H9 (cell line): ENCODE measurements around the gene SLC2A4RG. TPM values are rescaled to one million over a fixed set of nuclear protein-coding genes. Genes with fewer than 3 reads are reported as not detected.

Experiments used
- DNase-seq: peaks from one replicate; pipeline ENCODE4 v3.0.0-alpha.2; 2017
- H2AFZ ChIP-seq: one replicate; pipeline ENCODE4 v1.6.1; 2013; ENCODE audit warnings: mild to moderate bottlenecking, low read length, control low read depth, moderate library complexity
- H2AK5ac ChIP-seq: 2 replicates; pipeline ENCODE4 v1.6.1; 2013; ENCODE audit warnings: low read length, control low read depth, mixed read lengths; ENCODE audit not compliant: insufficient read length
- H2BK120ac ChIP-seq: one replicate; pipeline ENCODE4 v1.6.1; 2013; ENCODE audit warnings: low read depth, mild to moderate bottlenecking, low read length, control low read depth, inconsistent platforms; ENCODE audit not compliant: poor library complexity, severe bottlenecking
- H2BK12ac ChIP-seq: 2 replicates; pipeline ENCODE4 v1.6.1; 2013; ENCODE audit warnings: low read length, control low read depth, mixed read lengths, low read depth; ENCODE audit not compliant: insufficient read length
- H2BK15ac ChIP-seq: 2 replicates; pipeline ENCODE4 v1.6.1; 2013; ENCODE audit warnings: low read depth, low read length, control low read depth
- H2BK20ac ChIP-seq: one replicate; pipeline ENCODE4 v1.6.1; 2013; ENCODE audit warnings: low read depth, mild to moderate bottlenecking, low read length, control low read depth, inconsistent platforms; ENCODE audit not compliant: poor library complexity, severe bottlenecking
- H2BK5ac ChIP-seq: 2 replicates; pipeline ENCODE4 v1.6.1; 2013; ENCODE audit warnings: low read length, control low read depth, mixed read lengths; ENCODE audit not compliant: insufficient read length
- H3K14ac ChIP-seq: 2 replicates; pipeline ENCODE4 v1.6.1; 2013; ENCODE audit warnings: low read length, control low read depth; ENCODE audit not compliant: insufficient read depth
- H3K18ac ChIP-seq: 2 replicates; pipeline ENCODE4 v1.6.1; 2013; ENCODE audit warnings: low read depth, mild to moderate bottlenecking, mixed read lengths, low read length, control low read depth; ENCODE audit not compliant: insufficient read length
- H3K23ac ChIP-seq: 2 replicates; pipeline ENCODE4 v1.6.1; 2013; ENCODE audit warnings: low read length, control low read depth, mixed read lengths, low read depth; ENCODE audit not compliant: insufficient read length
- H3K23me2 ChIP-seq: 2 replicates; pipeline ENCODE4 v1.6.1; 2013; ENCODE audit warnings: low read depth, mild to moderate bottlenecking, mixed read lengths, low read length, control low read depth; ENCODE audit not compliant: insufficient read length, poor library complexity, severe bottlenecking
- H3K27ac ChIP-seq: 2 replicates; pipeline ENCODE4 v1.5.1; 2013; ENCODE audit warnings: low read length, control low read depth, mixed read lengths, low read depth; ENCODE audit not compliant: insufficient read length
- H3K27me3 ChIP-seq: 2 replicates; pipeline ENCODE4 v1.6.1; 2013; ENCODE audit warnings: low read length, control low read depth, inconsistent platforms; ENCODE audit not compliant: insufficient read depth
- H3K4ac ChIP-seq: 2 replicates; pipeline ENCODE4 v1.6.1; 2013; ENCODE audit warnings: low read depth, mild to moderate bottlenecking, control low read depth, inconsistent platforms, low read length, moderate library complexity
- H3K4me1 ChIP-seq: 2 replicates; pipeline ENCODE4 v1.6.1; 2013; ENCODE audit warnings: low read length, control low read depth, inconsistent platforms; ENCODE audit not compliant: insufficient read depth
- H3K4me2 ChIP-seq: 2 replicates; pipeline ENCODE4 v1.6.1; 2013; ENCODE audit warnings: low read length, control low read depth, mixed read lengths; ENCODE audit not compliant: insufficient read length, insufficient read depth
- H3K56ac ChIP-seq: 2 replicates; pipeline ENCODE4 v1.6.1; 2013; ENCODE audit warnings: low read depth, mild to moderate bottlenecking, mixed read lengths, low read length, control low read depth; ENCODE audit not compliant: insufficient read length
- H3K79me1 ChIP-seq: 2 replicates; pipeline ENCODE4 v1.6.1; 2013; ENCODE audit warnings: low read depth, mild to moderate bottlenecking, moderate library complexity, low read length, control low read depth, inconsistent platforms; ENCODE audit not compliant: insufficient read depth, poor library complexity, severe bottlenecking
- H3K79me2 ChIP-seq: 2 replicates; pipeline ENCODE4 v1.6.1; 2013; ENCODE audit warnings: low read length, control low read depth, inconsistent platforms; ENCODE audit not compliant: insufficient read depth
- H3K9ac ChIP-seq: 2 replicates; pipeline ENCODE4 v1.6.1; 2013; ENCODE audit warnings: low read length, control low read depth, mixed read lengths; ENCODE audit not compliant: insufficient read length; ENCODE audit errors: extremely low read depth
- H3K9me3 ChIP-seq: one replicate; pipeline ENCODE4 v1.6.1; 2013; ENCODE audit warnings: low read depth, low read length, inconsistent platforms; ENCODE audit not compliant: control insufficient read depth
- H3T11ph ChIP-seq: one replicate; pipeline ENCODE4 v1.6.1; 2013; ENCODE audit warnings: mild to moderate bottlenecking, low read length, control low read depth, inconsistent platforms
- H4K20me1 ChIP-seq: one replicate; pipeline ENCODE4 v1.6.1; 2013; ENCODE audit not compliant: control insufficient read depth, insufficient read length, insufficient read depth
- H4K5ac ChIP-seq: 2 replicates; pipeline ENCODE4 v1.6.1; 2013; ENCODE audit warnings: low read depth, mild to moderate bottlenecking, mixed read lengths, low read length, control low read depth; ENCODE audit not compliant: insufficient read length
- H4K8ac ChIP-seq: replicated peaks from 2 replicates; pipeline ENCODE4 v1.6.1; 2013; ENCODE audit warnings: low read length, control low read depth, mixed read lengths, low read depth; ENCODE audit not compliant: insufficient read length
- H4K91ac ChIP-seq: 2 replicates; pipeline ENCODE4 v1.6.1; 2013; ENCODE audit warnings: low read depth, mild to moderate bottlenecking, moderate library complexity, mixed read lengths, low read length, control low read depth; ENCODE audit not compliant: insufficient read length
- H3K27ac Mint-ChIP-seq, 3 experiments: 2 replicates in 2 of 3; 3 replicates in 1 of 3; pipeline ENCODE4 v1.8.0; 2020 to 2021; ENCODE audit warnings: mixed read lengths in 3 of 3, mild to moderate bottlenecking in 1 of 3, moderate library complexity in 1 of 3
- H3K27me3 Mint-ChIP-seq: 2 replicates; pipeline ENCODE4 v1.8.0; 2021; ENCODE audit warnings: low read depth, mild to moderate bottlenecking, moderate library complexity, mixed read lengths
- H3K36me3 Mint-ChIP-seq, 3 experiments: 2 replicates in 2 of 3; 3 replicates in 1 of 3; pipeline ENCODE4 v1.8.0; 2020 to 2021; ENCODE audit warnings: low read depth in 3 of 3, mixed read lengths in 3 of 3; ENCODE audit not compliant: insufficient read depth in 1 of 3
- H3K4me1 Mint-ChIP-seq, 2 experiments: 2 replicates each; pipeline ENCODE4 v1.8.0; 2020; ENCODE audit warnings: mixed read lengths in 2 of 2
- H3K4me3 Mint-ChIP-seq, 2 experiments: 2 replicates in 1 of 2; 3 replicates in 1 of 2; pipeline ENCODE4 v1.8.0; 2020 to 2021; ENCODE audit warnings: mild to moderate bottlenecking in 2 of 2, mixed read lengths in 2 of 2, moderate library complexity in 1 of 2
- H3K9me3 Mint-ChIP-seq, 2 experiments: 2 replicates in 1 of 2; 3 replicates in 1 of 2; pipeline ENCODE4 v1.8.0; 2020; ENCODE audit warnings: mild to moderate bottlenecking in 2 of 2, mixed read lengths in 2 of 2, moderate library complexity in 1 of 2
- WGBS: extraction: QIAGEN DNeasy Blood & Tissue Kit; methylation state at CpG from one replicate; pipeline ENCODE4 v1.1.7; 2013; ENCODE audit warnings: missing lambda C conversion rate, low lambda C conversion rate, mixed read lengths; ENCODE audit not compliant: insufficient read length; ENCODE audit errors: extremely low coverage; 5-methylcytosine and 5-hydroxymethylcytosine counted together
- total RNA-seq: library from RNA; stranded (reverse); gene quantifications from 2 replicates; pipeline ENCODE4 v1.2.1, GENCODE V29; 2021
- TF ChIP-seq, protein P1 (sequence below): fragments of 200-600 bp; sonication (generic); conservative IDR thresholded peaks from 3 replicates; pipeline ENCODE4 v1.8.0; 2021; ENCODE audit warnings: antibody characterized with exemption, mild to moderate bottlenecking

SLC2A4RG gene
- total RNA-seq, 1 experiment from 2014 or later: 43.9 TPM

DNA sequence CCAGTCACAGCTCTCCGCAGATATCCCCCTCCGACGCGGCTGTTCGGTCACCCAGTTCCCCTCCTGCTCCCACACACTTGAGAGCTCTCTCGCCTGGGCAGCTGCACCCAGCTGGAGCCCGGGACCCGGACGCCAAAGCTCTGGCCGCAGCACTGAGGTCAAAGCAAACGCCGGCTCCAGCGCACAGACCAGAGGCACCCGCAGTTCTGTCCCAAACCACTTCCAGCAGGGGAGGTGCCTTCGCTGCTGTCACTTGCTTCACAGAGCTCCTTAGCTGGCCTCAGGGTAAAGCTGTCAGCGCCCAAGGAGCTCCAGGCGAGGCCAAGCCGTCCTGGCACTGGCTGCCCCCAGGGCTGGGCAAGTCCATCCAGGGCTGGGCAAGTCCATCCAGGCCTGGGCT lies 27.9 kb downstream of the SLC2A4RG start:
- Histone ChIP-seq H3K4me1 (no peaks in the 10 kb centered on the region), H4K8ac (no peak overlapping the region), H2BK20ac (no peak overlapping the region), H3K27me3 (no peaks in the 10 kb centered on the region; the same call in 1 of the 2 replicates), H3K18ac (no peak overlapping the region), H4K20me1 (no peaks in the 10 kb centered on the region), H3K14ac (no peak overlapping the region), H2BK5ac (no peak overlapping the region), H3K56ac (no peak overlapping the region), H3K4ac (no peak overlapping the region), H3T11ph (no peak overlapping the region), H3K27ac (no peak overlapping the region), H3K4me2 (no peak overlapping the region), H3K79me1 (no peaks in the 10 kb centered on the region), H3K9ac (no peak overlapping the region), H2BK12ac (no peak overlapping the region), H3K79me2 (no peaks in the 10 kb centered on the region), H2BK120ac (no peak overlapping the region), H2BK15ac (no peak overlapping the region), H3K23ac (no peak overlapping the region), H3K23me2 (no peaks in the 10 kb centered on the region), H2AK5ac (no peak overlapping the region), H4K5ac (no peak overlapping the region), H4K91ac (no peak overlapping the region), H2AFZ (no peak overlapping the region), H3K9me3 (no peaks in the 10 kb centered on the region)
- Mint-ChIP-seq H3K36me3 (peaks cover 1 to 47% (median 31%) of the 10 kb centered on the region in 3 experiments; a peak in 5 of 7 replicates), H3K4me3 (no peak overlapping the region), H3K9me3 (no peaks in the 10 kb centered on the region), H3K27me3 (no peaks in the 10 kb centered on the region; the same call in 1 of the 2 replicates), H3K4me1 (no peaks in the 10 kb centered on the region), H3K27ac (no peak overlapping the region)
- WGBS: no CpG with 5 or more reads among the region's 18 CpGs
- DNase-seq: peak; percentile 22
- TF ChIP-seq, protein P1, sequence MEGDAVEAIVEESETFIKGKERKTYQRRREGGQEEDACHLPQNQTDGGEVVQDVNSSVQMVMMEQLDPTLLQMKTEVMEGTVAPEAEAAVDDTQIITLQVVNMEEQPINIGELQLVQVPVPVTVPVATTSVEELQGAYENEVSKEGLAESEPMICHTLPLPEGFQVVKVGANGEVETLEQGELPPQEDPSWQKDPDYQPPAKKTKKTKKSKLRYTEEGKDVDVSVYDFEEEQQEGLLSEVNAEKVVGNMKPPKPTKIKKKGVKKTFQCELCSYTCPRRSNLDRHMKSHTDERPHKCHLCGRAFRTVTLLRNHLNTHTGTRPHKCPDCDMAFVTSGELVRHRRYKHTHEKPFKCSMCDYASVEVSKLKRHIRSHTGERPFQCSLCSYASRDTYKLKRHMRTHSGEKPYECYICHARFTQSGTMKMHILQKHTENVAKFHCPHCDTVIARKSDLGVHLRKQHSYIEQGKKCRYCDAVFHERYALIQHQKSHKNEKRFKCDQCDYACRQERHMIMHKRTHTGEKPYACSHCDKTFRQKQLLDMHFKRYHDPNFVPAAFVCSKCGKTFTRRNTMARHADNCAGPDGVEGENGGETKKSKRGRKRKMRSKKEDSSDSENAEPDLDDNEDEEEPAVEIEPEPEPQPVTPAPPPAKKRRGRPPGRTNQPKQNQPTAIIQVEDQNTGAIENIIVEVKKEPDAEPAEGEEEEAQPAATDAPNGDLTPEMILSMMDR: no peak
